DMS53 (cell line): ENCODE data around the gene MSL2.
A peak's percentile ranks its signal among the peaks of the same experiment; 100 is the strongest.
"Not testable (repeated sequence)": the region's sequence is repeated elsewhere in the genome, so short reads cannot be mapped to it uniquely, and the experiment has no call there.

Experiments used
- DNase-seq: peaks from one replicate; lab custom pipeline; 2025; lab: John Stamatoyannopoulos, UW

MSL2 gene

DNA sequence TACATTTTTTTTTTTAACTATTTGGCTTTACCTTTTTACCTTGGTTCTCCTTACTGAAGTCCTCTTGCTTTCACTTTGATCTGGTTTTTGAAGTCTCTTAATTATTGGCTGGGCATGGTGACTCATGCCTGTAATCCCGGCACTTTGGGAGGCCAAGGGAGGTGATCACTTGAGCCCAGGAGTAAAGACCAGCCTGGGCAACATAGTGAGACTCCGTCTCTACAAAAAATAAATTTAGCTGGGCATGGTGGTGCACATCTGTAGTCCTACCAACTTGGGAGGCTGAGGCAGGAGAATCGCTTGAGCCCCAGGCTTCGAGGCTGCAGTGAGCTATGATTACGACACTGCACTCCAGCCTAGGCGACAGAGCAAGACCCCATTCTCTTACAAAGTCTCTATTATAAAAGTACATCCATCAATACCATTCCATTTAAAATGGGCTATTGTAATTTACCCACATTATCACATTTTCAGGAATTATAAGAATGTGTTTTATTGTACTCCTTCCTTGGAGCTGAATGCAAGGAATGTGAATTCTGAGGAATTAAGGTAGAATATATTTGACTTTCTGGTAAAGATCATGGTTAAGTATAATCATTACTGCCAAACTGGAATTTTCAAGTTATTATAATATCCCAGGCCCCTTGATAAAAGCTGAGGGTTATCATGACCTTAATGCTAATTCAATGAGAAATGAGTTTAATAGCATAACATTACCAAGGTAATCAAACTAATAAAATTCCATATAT lies 49.0 kb downstream of the MSL2 start:
- DNase-seq, result peak; percentile 12

DNA sequence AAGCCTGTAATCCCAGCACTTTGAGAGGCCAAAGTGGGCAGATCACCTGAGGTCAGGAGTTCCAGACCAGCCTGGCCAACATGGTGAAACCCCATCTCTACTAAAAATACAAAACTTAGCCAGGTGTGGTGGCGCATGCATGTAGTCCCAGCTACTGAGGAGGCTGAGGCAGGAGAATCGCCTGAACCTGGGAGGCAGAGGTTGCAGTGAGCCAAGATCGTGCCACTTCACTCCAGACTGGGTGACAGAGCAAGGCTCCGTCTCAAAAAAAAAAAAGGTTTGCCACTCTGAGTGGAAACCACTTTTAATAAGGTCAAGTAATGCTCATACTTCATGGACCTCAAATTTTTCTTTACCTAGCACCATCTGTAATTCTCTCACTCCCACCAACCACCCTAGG lies 51.7 kb downstream of the MSL2 start:
- DNase-seq, result not testable (repeated sequence)

DNA sequence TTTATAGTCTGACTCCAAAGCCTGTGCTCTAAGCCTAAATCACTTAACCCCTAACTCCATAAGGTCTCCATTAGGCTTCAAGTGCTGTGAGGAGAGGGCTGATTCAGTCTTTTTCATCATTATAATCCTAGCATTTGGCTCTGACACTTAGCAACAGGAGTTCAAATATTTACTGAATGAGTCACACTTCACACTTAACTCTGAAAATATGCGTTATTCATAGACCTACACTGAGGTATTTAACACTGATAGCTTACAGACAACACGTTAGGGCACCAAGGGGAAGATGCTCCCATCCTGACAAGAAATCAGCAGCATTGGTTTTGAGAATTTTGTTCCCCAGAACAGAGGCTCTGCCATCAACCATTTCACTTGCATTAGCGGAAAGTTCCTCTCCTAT lies 53.5 kb downstream of the MSL2 start:
- peak; percentile 94 for DNase-seq

DNA sequence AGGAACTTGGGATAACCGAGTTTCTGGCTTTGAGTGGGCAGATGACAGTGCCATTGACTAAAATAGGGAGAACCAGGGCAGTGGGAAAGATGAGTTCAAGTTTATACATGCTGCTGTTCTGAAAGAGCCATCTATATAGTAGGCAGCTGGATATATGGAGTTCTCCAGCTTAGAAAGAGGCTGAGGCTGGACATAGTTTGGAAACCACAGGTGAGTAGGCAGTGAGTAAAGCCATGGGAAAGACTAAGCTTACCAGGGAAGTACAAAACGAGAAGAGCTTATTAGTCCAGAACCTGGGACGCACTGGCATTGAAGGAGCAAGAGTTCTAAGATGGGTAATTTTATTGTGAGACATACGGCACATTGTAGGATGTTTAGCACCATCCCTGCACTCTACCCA lies 54.2 kb downstream of the MSL2 start:
- DNase-seq, result peak; percentile 31

DNA sequence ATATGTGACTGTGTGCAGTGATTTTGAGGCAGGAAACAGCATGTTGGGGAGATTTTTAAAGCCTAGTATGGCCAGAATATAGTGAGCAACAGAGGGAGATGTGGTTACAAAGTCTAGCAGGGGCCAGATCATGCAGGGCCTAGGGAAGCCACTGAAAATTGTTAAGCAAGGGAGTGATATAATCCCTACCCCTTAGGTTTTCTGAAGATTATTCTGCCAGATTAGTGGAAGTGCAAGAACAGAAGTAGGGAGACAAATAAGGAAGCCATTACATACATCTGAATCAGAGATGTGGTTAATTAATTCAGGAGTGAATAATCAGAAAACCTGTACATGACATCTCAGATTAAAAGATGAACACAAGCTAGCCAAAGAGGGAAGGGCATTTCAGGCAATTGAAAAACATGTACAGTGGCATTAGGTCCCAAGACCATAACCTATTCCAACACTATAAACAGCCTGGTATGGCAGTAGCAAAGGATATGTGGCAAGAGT lies 54.8 kb downstream of the MSL2 start:
- DNase-seq, result no peak

DNA sequence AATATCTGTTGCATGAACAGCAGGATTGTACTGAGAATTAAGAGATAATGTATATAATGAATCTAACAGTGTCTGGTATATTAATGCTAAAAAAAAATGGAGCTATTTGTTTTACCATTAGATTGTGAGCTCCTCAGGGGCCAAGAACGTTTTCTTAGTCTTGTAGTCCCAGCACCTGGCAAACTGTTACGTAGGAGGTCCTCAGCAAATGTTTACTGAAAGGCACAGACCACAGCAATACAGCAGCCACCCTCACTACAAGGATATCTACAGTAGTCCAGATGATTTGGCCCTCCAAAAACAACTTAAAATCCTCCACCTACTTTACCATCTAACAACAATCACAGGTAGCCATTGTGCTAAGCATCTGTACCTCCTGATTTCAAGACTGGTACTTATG lies 59.7 kb downstream of the MSL2 start:
- DNase-seq, result peak; percentile 18

DNA sequence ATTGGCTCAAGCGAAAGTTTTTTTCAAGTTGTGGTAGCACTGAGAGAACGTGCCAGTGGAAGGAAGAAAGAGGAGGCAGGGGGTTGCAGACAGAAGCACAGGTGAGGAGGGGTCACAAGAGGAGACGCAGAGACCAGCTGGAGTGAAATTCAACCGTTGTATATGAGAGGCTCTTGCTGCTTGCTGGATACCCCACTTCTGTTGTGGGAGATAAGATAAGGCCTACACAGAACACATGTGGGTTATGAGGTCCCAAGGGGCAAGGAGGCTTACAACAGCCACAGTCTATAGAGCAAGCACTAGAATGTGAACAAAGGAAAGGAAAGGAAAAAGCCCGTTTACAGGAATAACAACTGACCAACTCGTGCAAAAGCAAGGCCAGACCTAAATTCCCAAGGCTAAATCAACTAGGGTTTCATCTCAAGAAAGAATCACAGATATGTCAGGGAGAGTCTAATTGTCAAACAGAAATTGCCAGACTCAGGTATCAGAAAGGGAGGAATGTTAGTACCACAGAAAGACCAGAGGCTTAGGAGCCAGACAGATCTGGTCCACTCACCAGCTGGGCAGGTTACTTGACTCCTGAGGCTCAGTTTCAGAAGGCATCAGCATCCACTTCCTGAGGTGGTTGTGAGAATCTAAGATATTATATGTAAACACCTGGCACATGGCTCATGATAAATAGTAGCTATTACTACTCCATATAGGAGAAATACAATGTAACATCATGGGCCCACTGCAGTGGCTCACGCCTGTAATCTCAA lies 60.9 kb downstream of the MSL2 start:
- DNase-seq, result no peak

DNA sequence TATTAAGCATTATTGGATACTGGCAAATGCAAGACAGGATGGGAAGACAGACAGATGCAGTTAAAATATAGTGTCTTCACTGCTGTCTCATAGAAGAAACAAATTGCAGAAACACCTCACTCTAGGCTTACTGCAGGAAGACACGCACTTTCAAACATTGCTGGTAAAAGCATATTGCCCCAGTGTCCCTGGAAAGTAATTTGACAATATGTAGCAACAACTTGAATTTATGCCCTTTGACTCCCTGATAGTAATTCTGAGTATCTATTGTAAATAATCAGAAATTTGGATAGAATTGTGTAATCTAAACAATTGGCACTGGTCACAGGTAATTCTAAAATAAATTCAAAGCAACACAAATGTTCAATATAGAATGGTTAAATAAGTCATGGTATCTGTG lies 62.0 kb downstream of the MSL2 start:
- DNase-seq, result no peak

DNA sequence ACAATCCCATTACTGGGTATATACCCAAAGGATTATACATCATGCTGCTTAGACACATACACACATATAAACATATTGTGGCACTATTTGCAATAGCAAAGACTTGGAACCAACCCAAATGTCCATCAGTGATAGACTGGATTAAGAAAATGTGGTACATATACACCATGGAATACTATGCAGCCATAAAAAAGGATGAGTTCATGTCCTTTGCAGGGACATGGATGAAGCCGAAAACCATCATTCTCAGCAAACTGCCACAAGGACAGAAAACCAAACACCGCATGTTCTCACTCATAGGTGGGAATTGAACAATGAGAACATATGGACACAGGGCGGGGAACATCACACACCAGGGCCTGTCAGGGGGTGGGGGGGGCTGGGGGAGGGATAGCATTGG lies 64.5 kb downstream of the MSL2 start:
- DNase-seq, result not testable (repeated sequence)

DNA sequence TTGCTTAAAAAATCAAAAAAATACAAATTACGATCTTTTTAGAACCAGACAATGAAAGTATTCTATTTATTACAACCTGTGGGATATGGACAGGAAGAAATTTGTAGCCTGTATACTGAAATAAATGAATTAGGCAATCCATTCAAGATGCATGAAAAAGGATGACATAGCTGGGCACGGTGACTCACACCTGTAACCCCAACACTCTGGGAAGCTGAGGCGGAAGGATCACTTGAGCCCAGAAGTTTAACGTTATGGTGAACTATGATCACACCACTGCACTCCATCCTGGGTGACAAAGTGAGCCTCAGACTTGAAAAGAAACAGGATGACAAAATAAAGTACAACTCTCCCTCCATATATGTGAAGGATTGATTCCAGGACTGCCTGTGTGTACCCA lies 74.1 kb downstream of the MSL2 start:
- DNase-seq, result no peak

DNA sequence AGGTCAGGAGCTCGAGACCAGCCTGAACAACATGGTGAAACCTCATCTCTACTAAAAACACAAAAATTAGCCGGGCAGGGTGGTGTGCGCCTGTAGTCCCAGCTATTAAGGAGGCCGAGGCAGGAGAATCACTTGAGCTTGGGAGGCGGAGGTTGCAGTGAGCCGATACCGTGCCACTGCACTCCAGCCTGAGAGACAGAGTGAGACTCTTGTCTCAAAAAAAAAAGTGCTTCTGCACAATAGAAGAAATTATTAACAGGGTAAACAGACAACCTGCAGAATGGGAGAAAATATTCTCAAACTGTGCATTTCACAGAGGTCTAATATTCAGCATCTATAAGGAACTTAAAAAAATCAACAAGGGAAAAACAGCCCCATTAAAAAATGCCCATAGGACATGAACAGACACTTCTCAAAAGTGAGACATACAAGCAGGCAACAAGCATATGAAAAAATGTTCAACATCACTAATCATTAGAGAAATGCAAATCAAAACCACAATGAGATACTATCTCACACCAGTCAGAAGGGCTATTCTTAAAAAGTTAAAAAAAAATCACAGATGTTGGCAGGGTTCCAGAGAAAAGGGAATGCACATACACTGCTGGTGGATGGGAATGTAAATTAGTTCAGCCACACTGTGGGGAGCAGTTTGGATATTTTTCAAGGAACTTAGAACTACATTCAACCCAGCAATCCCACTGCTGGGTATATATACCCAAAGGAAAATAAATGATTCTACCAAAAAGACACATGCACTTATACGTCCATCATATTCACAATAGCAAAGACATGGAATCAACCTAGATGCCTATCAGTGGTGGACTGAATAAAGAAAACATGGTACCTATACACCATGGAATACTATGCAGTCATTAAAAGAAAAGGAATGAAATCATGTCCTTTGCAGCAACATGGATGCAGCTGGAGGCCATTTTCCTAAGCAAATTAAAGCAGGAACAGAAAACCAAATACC lies 75.5 kb downstream of the MSL2 start:
- DNase-seq, result no peak

DNA sequence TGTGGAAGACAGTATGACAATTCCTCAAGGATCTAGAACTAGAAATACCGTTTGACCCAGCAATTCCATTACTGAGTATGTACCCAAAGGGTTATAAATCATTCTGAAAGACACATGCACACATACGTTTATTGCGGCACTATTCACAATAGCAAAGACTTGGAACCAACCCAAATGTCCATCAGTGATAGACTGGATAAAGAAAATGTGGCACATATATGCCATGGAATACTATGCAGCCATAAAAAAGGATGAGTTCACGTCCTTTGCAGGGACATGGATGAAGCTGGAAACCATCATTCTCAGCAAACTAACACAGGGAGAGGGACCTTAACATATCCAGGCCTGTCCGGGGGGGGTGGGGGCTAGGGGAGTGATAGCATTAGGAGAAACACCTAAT lies 76.4 kb downstream of the MSL2 start:
- DNase-seq, result not testable (repeated sequence)

DNA sequence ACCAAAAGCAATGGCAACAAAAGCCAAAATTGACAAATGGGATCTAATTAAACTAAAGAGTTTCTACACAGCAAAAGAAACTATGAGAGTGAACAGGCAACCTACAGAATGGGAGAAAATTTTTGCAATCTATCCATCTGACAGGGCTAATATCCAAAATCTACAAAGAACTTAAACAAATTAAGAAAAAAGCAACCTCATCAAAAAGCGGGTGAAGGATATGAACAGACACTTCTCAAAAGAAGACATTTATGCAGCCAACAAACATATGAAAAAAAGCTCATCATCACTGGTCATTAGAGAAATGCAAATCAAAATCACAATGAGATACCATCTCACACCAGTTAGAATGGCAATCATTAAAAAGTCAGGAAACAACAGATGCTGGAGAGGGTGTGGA lies 76.8 kb downstream of the MSL2 start:
- DNase-seq, result not testable (repeated sequence)

DNA sequence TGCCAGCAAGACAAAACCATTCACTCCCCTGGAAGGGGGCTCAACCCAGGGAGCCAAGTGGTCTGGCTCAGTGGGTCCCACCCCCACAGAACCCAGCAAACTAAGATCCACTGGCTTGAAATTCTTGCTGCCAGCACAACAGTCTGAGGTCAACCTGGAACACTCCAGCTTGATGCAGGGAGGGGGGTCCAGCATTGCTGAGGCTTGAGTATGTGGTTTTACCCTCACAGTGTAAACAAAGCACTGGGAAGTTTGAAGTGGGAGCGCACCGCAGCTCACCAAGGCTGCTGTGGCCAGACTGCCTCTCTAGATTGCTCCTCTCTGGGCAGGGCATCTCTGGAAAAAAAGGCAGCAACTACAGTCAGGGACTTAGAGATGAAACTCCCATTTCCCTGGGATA lies 81.7 kb downstream of the MSL2 start:
- peak; percentile 2 for DNase-seq

DNA sequence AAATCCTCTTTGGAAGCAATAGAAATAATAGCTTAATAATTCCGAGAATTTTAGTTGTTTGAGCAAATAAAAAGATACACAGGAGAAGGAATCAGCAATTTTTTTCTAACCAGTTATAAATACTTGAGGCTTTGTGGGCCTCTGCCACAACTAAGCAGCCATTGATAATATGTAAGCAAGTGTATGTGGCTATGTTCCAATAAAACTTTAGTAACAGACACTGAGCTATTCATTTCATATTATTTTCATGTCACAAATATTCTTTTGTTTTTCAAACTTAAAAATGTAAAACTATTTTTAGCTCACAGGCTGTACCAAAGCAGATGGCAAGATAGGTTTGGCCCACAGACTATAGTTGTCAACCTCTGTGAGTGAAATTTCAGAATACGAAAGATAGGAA lies 85.7 kb downstream of the MSL2 start:
- DNase-seq, result no peak

DNA sequence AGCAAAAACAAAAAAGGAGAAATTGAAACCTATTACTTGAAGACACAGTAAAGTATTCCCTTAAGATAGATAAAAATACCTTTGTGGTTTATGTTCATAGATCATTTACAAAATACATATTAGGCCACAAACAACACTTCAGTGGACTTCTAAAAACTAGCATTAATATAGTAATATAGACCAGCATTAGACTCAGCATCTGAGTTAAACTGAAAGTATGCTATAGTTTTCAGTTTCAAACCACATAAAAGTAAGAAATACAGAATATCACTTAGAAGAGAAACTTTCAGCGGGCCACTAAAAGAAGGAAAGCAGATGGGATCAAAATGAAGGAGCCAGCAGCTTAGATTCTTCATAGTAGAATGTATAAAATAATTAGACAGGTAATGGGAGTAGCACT lies 86.6 kb downstream of the MSL2 start:
- DNase-seq, result no peak

DNA sequence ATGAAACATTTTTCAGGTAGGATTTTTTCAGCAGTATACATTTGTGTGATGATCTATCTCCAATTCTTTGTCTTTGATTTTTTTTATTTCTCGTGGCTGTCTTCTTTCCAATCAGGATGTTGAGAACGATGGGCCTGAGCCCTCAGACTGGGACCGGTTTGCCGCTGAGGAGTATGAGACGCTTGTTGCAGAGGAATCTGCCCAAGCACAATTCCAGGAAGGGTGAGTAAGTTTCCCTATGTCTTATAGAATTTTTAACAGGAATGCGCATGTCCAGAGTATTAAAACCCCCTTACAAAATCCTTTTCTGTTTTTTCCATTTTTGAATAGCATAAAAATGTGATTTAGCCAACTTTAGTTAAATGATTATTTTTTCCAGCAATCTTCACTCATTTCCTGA lies 90.0 kb downstream of the MSL2 start:
- DNase-seq, result no peak

DNA sequence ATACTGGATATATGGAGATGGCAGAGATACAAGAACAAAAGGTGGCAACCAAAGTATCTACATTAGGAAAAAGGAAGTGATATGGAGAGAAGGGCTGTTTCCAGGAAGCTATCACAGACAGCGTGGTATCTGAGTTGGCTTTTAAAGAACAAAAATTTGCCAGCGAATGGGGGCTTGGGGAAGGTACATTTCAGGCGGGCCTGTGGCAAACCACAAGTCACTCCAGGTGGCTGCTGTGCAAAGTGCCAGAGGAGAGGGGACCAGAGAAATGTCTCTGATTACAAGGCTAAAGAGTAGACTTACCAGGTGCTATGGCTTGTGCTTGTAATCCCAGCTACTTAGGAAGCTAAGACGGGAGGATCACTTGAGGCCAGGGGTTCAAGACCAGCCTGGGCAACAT lies 91.1 kb downstream of the MSL2 start:
- no peak for DNase-seq
